PC-3 (cell line): Measurements from ENCODE around the gene SUSD6. TPM values are rescaled to one million over a fixed set of nuclear protein-coding genes. Genes with fewer than 3 reads are reported as not detected.

Source experiments
- ATAC-seq: fragments of 200-7000 bp; cut with Tn5 transposase; 2 replicates; pipeline ENCODE4 v1.9.1; 2020; ENCODE audit warnings: mild to moderate bottlenecking, moderate library complexity
- BruUV-seq: library from RNA; stranded (reverse); fragments of 400-500 nt; replicated peaks from 2 replicates; lab custom pipeline; 2021; lab: Mats Ljungman, UMichigan
- CTCF ChIA-PET: fragments of 300-600 bp; sonication (Branson Sonifier 250); formaldehyde crosslinking; loops from one replicate; lab custom pipeline; 2022; ENCODE audit warnings: antibody characterized with exemption; lab: Charles Lee
- POLR2A ChIA-PET: fragments of 300-600 bp; sonication (Branson Sonifier 250); formaldehyde crosslinking; loops from one replicate; lab custom pipeline; 2022; ENCODE audit warnings: antibody characterized with exemption; ENCODE audit not compliant: unreplicated experiment; lab: Charles Lee
- DNase-seq: peaks from one replicate; pipeline ENCODE4 v3.0.0-alpha.2; 2015
- H2AFZ ChIP-seq: fragments of 300-600 bp; sonication (generic); 2 replicates; pipeline ENCODE4 v1.6.0; 2016; ENCODE audit warnings: antibody characterized with exemption, low read length
- H3F3A ChIP-seq: fragments of 300-600 bp; sonication (generic); one replicate; pipeline ENCODE4 v1.6.0; 2017; ENCODE audit warnings: antibody characterized with exemption, low read length, control low read depth, mild to moderate bottlenecking; ENCODE audit not compliant: unreplicated experiment
- H3K27ac ChIP-seq: fragments of 300-600 bp; sonication (generic); 2 replicates; pipeline ENCODE4 v1.5.1; 2016; ENCODE audit warnings: mild to moderate bottlenecking, low read length
- H3K27me3 ChIP-seq: fragments of 300-600 bp; sonication (generic); 2 replicates; pipeline ENCODE4 v1.6.1; 2016; ENCODE audit warnings: low read length, mixed read lengths
- H3K36me3 ChIP-seq: fragments of 300-600 bp; sonication (generic); 2 replicates; pipeline ENCODE4 v1.6.1; 2016; ENCODE audit warnings: low read depth, mixed run types, low read length, mixed read lengths
- H3K4me1 ChIP-seq: fragments of 300-600 bp; sonication (generic); 2 replicates; pipeline ENCODE4 v1.5.1; 2016; ENCODE audit warnings: low read length; ENCODE audit not compliant: insufficient read depth
- H3K4me2 ChIP-seq: fragments of 300-600 bp; sonication (generic); 2 replicates; pipeline ENCODE4 v1.6.0; 2016; ENCODE audit warnings: low read length
- H3K4me3 ChIP-seq: fragments of 300-600 bp; sonication (generic); 2 replicates; pipeline ENCODE4 v1.5.1; 2016; ENCODE audit warnings: mild to moderate bottlenecking, low read length, mixed read lengths
- H3K79me2 ChIP-seq: fragments of 300-600 bp; sonication (generic); 2 replicates; pipeline ENCODE4 v1.6.1; 2017; ENCODE audit warnings: low read length, mixed read lengths
- H3K9ac ChIP-seq: fragments of 300-600 bp; sonication (generic); 2 replicates; pipeline ENCODE4 v1.6.0; 2016; ENCODE audit warnings: mild to moderate bottlenecking, low read length
- H3K9me2 ChIP-seq: fragments of 300-600 bp; sonication (generic); replicated peaks from 2 replicates; pipeline ENCODE4 v1.6.1; 2016; ENCODE audit warnings: mixed run types, low read length, mixed read lengths
- H3K9me3 ChIP-seq: fragments of 300-600 bp; sonication (generic); 2 replicates; pipeline ENCODE4 v1.6.1; 2016; ENCODE audit warnings: low read length, mixed read lengths
- H4K20me1 ChIP-seq: fragments of 300-600 bp; sonication (generic); 2 replicates; pipeline ENCODE4 v1.6.1; 2016; ENCODE audit warnings: low read length, mixed read lengths
- EZH2 ChIP-seq: fragments of 300-600 bp; sonication (generic); IDR thresholded peaks from one replicate; pipeline ENCODE4 v1.6.1; 2017; ENCODE audit warnings: antibody characterized with exemption, mild to moderate bottlenecking, low read length; ENCODE audit not compliant: unreplicated experiment
- EZH2phosphoT487 ChIP-seq: fragments of 300-600 bp; sonication (generic); IDR thresholded peaks from 2 replicates; pipeline ENCODE4 v1.6.1; 2018; ENCODE audit warnings: mild to moderate bottlenecking, antibody characterized with exemption, low read length, borderline replicate concordance
- intact Hi-C: fragments of 100-400 bp; cut with micrococcal nuclease; formaldehyde crosslinking; loops from 2 replicates; pipeline ENCODE4 v1.9.0; 2023
- total RNA-seq: library from RNA; depleted of rRNA; stranded (reverse); fragments of >200 nt; gene quantifications from 2 replicates; pipeline ENCODE4 v1.2.3, GENCODE V29; 2014
- TF ChIP-seq, protein P1 (sequence below): fragments of 300-600 bp; sonication (generic); conservative IDR thresholded peaks from 2 replicates; pipeline ENCODE4 v1.5.1; 2017; ENCODE audit warnings: antibody characterized with exemption, low read depth, mild to moderate bottlenecking, low read length

Gene SUSD6
- total RNA-seq, 1 experiment from 2014 or later, result 6.1 TPM

DNA sequence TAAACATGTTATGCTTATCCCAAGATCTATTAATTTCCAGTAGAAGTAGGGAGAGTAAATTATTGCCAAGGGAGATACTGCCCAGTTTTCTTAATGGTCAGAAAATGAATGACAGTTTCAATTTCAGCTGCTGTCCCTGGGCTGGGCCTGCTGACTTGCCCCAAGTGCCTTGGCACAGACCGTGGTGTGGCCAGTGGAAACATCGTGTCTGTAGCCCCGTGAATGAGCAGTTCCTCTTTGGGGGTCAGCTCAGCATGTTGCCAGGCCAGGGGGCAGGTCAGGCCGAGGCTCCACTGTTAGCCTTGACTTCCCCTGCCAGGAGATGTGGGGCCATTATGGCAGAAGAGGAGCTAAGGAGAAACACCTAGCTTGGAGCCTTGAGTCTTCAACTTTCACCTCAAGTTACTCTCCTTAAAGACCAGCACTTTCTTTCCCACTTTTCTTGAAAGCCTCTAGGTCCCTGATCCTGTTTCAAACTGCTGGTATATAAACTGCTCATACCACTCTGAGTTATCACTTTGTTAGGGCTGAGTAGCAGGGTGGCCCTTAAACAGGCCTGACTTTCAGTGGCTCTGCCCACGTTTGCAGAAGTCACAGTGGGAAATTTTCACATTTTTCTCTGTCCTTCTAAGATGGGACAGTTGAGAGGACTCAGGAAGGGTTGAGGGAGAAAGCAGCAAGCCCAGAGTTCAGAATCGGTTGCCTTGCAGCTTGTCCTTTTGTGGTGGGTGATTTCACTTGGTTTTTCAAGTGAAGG, 73.2 kb downstream of the SUSD6 start:
- Histone ChIP-seq H3K27ac (peak overlapping the region; percentile 69), H3K27me3 (no peaks in the 10 kb centered on the region), H3F3A (no peaks in the 10 kb centered on the region), H3K4me2 (peak overlapping the region; percentile 13), H3K9me2 (no peaks in the 10 kb centered on the region), H3K9ac (no peak overlapping the region; the same call in 1 of the 2 replicates), H4K20me1 (no peaks in the 10 kb centered on the region), H2AFZ (no peak overlapping the region), H3K4me3 (no peak overlapping the region), H3K36me3 (no peaks in the 10 kb centered on the region), H3K79me2 (no peaks in the 10 kb centered on the region), H3K4me1 (peaks cover 17% of the 10 kb centered on the region), H3K9me3 (no peaks in the 10 kb centered on the region)
- TF ChIP-seq, protein P1, sequence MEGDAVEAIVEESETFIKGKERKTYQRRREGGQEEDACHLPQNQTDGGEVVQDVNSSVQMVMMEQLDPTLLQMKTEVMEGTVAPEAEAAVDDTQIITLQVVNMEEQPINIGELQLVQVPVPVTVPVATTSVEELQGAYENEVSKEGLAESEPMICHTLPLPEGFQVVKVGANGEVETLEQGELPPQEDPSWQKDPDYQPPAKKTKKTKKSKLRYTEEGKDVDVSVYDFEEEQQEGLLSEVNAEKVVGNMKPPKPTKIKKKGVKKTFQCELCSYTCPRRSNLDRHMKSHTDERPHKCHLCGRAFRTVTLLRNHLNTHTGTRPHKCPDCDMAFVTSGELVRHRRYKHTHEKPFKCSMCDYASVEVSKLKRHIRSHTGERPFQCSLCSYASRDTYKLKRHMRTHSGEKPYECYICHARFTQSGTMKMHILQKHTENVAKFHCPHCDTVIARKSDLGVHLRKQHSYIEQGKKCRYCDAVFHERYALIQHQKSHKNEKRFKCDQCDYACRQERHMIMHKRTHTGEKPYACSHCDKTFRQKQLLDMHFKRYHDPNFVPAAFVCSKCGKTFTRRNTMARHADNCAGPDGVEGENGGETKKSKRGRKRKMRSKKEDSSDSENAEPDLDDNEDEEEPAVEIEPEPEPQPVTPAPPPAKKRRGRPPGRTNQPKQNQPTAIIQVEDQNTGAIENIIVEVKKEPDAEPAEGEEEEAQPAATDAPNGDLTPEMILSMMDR, result no peak
- TF ChIP-seq EZH2 (no peak), EZH2phosphoT487 (no peak)
- ATAC-seq (peak; percentile 6; the same call in 1 of the 2 replicates), DNase-seq (no peak)
- BruUV-seq, result no TSS peak
- intact Hi-C loops, result no loop called here
- POLR2A ChIA-PET, result no interaction called here
- CTCF ChIA-PET, result no interaction called here

DNA sequence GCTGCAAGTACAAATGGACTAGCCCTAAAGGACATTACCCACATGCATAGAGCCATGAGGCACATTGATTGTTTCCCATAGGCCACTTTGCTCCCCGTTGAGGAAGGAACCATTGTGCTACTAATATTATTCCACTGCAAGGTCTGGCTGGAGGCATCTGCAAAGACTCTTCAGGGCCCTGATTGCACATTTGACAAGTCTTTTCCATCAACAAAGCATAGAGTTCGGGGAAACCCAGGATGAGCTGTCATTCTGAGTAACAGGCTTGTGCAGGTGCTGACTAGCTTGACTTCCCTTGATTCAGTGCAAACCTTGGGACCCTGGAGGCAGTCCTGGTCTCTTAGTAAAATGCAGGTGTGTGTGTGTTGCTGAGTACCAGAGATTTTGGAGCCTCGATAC, 73.8 kb downstream of the SUSD6 start:
- intact Hi-C loops, result no loop called here
- Histone ChIP-seq H3K27me3 (no peaks in the 10 kb centered on the region), H3K9me3 (no peaks in the 10 kb centered on the region), H2AFZ (0 out of 2 replicates have a peak overlapping the region, but pooled peaks have one; percentile 8), H3F3A (no peaks in the 10 kb centered on the region), H4K20me1 (no peaks in the 10 kb centered on the region), H3K4me2 (peak overlapping the region; percentile 45), H3K79me2 (no peaks in the 10 kb centered on the region), H3K9ac (peak overlapping the region; percentile 16; the same call in 1 of the 2 replicates), H3K36me3 (no peaks in the 10 kb centered on the region), H3K27ac (peak overlapping the region; percentile 69), H3K4me1 (peaks cover 17% of the 10 kb centered on the region), H3K4me3 (no peak overlapping the region), H3K9me2 (no peaks in the 10 kb centered on the region)
- CTCF ChIA-PET, result interaction anchor here (0.6 kb wide), 1 partner anchor 77 kb away, joined by 4 read pairs; no protein-coding TSS in a partner anchor
- no TSS peak for BruUV-seq
- TF ChIP-seq, protein P1, result no peak
- TF ChIP-seq EZH2 (no peak), EZH2phosphoT487 (no peak)
- POLR2A ChIA-PET, result no interaction called here
- ATAC-seq (peak; percentile 90), DNase-seq (peak; percentile 77)

DNA sequence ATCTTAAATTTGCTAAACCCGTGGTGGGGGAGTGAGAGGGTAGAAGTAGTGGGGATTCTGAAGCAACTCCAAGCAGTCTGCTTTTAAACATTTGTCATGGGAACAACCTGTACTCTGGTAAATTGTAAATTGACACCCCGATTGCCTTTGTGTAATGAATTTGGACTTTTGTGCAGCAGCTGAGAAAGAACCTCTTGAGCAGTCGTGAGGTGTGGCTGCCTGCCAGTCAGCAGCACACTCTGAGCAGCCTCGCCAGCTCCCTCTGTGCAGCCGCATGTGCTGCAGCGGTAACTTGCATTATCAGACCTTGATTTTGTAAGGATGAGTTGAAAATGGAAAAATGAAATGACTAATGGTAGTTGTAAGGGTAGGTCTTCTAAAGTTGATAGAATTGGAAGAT, 74.3 kb downstream of the SUSD6 start:
- Histone ChIP-seq H3K9ac (peak overlapping the region; percentile 16; the same call in 1 of the 2 replicates), H4K20me1 (no peaks in the 10 kb centered on the region), H3K9me3 (no peaks in the 10 kb centered on the region), H3K9me2 (no peaks in the 10 kb centered on the region), H3K79me2 (no peaks in the 10 kb centered on the region), H3K36me3 (no peaks in the 10 kb centered on the region), H3K4me1 (peaks cover 17% of the 10 kb centered on the region), H3K27me3 (no peaks in the 10 kb centered on the region), H2AFZ (0 out of 2 replicates have a peak overlapping the region, but pooled peaks have one; percentile 8), H3F3A (no peaks in the 10 kb centered on the region), H3K4me2 (peak overlapping the region; percentile 45), H3K27ac (peak overlapping the region; percentile 69), H3K4me3 (no peak overlapping the region)
- TF ChIP-seq, protein P1, result no peak; the same call in 1 of the 2 replicates
- no peak for TF ChIP-seq EZH2phosphoT487
- TF ChIP-seq EZH2, result no peak
- BruUV-seq, result no TSS peak
- ATAC-seq (peak; percentile 76), DNase-seq (peak; percentile 38)
- intact Hi-C loops, result no loop called here
- ChIA-PET POLR2A (no interaction called here), CTCF (interaction anchor here (0.6 kb wide), 1 partner anchor 77 kb away, joined by 4 read pairs; no protein-coding TSS in a partner anchor)
